Activated effector memory CD4-positive, alpha-beta T cell treated with Interleukin-2 at 50 U/mL for 16 hours (primary cell): ENCODE measurements around the gene CDC42BPA.
"Not testable (repeated sequence)": the region's sequence is repeated elsewhere in the genome, so short reads cannot be mapped to it uniquely, and the experiment has no call there.

Experiments used
- DNase-seq: peaks from one replicate; pipeline ENCODE4 v3.0.0-alpha.2; 2020

Gene CDC42BPA

GRCh38 chr1:227308367-227309336 is 9.6 kb downstream of the CDC42BPA start:
- DNase-seq = no peak

- DNase-seq = no peak
These were observed 11.6 kb downstream of the CDC42BPA start for GRCh38 chr1:227306689-227307088.

GRCh38 chr1:227305894-227306626 is 12.2 kb downstream of the CDC42BPA start:
- no peak for DNase-seq

GRCh38 chr1:227304665-227305064 is 13.6 kb downstream of the CDC42BPA start:
- DNase-seq = no peak

DNA sequence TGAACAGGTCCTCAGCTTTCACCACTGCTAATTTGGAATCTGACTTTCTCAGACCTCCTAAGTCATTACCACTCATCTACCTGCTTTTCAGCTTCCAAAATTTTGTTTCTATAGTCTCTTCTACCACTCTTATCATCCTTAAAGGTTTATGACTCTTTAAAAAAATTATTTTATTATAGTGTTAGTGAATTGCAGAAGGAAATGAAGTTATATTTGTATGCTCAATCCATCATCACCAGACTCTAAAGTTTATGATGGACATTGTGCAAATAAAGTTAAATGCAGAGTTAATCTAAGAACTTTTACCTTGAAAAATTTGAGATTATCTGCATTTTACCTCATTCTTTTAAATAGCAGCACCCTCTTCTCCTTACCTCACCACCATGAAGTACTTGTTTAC is 14.6 kb downstream of the CDC42BPA start:
- no peak for DNase-seq

- no peak for DNase-seq
These were observed 17.6 kb downstream of the CDC42BPA start for GRCh38 chr1:227300682-227301081.

- DNase-seq = no peak
These were observed 18.6 kb downstream of the CDC42BPA start for GRCh38 chr1:227299688-227300087.

GRCh38 chr1:227299241-227299627 is 19.1 kb downstream of the CDC42BPA start:
- DNase-seq = no peak

DNA sequence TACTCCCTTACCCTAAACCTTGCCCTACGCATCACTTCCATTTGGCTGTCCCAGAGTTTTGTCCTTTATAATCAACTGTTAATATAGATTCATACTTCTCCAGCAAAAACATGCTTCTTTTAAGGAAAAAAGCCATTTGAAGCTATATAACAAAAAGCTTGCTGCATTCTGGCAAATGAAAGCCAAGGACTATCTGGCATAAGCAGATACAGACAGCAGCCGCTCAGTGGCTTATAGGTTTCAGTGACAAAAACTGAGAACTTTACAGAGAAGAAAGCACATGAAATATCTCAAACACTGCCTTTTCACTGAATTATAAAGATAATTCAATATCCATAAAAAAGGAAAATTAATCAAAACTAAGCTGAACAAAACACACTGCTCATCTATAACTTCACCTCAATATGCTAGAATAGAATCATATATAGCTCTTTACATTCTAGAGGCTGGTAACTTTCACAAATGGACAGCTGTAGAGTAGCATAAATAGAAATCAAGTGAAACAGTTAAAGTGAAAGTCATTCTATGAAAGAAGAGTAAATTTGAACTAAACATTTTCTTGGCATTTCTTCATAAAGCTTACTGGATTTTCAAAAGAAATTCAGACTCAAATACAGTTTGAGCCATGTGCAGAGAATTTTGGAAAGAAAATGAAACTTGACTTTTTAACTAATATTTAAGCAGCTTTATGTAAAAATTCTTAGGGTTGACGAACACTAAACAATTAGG is 19.6 kb downstream of the CDC42BPA start:
- no peak for DNase-seq

GRCh38 chr1:227297073-227297793 is 21.1 kb downstream of the CDC42BPA start:
- no peak for DNase-seq

DNA sequence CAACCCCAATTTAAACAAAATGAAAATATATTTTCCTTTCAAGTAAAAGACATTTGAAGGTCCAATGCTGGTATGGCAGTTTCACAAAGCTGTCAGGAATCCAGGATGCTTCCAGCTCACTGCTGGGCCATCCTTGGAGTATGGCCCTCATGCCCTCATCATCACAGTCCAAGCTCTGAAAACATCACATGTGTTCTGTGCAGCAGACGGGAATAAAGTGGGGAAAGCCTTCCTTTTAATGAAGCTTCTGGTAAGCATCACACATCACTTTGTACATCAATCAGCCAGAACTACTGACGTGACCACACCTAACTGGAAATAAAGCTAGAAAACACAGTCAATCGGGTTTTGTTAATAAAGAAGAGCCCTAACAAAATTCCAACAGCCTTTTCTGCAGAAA is 22.7 kb downstream of the CDC42BPA start:
- no peak for DNase-seq

DNA sequence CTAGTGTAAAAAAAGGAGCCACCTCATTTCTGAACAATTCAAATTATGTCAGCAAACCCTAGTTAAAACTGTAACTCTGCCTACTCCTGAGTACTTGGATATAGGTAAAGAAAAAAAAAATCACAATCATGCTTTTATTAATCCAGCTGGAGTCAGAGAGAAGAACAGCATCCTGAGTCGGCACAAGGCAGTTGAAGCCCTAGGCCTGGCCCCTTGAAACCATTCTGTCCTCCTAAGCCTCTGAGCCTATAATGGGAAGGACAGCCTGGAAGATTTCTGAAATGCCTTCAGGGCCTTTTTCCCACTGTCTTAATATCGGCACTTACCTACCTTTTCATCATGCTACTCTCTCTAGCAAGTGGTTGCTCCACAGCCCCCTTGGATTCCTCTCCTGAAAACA is 32.5 kb downstream of the CDC42BPA start:
- no peak for DNase-seq

DNA sequence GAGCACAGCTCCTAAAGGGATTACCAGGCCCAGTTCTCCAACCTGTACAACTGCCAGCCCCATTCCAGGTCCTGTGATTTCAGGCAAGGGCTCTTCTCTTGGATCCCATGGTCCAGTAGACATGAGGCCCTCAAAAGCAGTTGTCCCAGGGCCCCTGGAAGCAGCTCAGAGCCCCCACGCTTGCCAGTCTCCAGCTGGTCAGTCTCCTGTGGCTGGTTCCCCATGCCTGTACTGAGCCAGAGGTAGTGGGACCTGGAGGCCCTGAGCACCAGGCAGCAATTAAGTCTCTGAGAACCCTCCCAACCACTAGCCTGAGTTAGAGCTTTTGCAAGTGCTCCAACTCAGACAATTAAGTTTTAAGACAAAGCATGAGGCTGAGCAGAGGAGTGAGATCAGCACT is 36.9 kb downstream of the CDC42BPA start:
- no peak for DNase-seq

DNA sequence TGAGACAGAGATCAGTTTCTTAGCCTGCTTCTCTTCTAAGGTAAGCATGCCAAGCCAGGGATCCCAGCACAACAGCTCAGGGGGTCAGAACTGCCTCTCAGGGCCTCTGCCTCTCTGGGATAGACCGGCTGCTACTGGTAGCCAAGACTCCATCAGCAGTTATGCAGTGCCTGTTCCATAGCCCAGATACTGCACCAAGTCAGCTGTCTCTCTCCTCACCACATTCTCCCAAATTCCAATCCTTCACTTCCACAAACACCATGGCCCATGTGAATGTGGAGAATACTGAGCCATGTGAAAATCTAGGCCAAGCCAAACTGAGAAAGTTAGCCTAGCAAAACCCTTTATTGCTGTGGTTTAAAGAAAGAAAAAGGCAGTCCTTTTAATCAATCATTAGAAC is 37.5 kb downstream of the CDC42BPA start:
- DNase-seq = no peak

GRCh38 chr1:227276156-227276693 is 42.1 kb downstream of the CDC42BPA start:
- not testable (repeated sequence) for DNase-seq

DNA sequence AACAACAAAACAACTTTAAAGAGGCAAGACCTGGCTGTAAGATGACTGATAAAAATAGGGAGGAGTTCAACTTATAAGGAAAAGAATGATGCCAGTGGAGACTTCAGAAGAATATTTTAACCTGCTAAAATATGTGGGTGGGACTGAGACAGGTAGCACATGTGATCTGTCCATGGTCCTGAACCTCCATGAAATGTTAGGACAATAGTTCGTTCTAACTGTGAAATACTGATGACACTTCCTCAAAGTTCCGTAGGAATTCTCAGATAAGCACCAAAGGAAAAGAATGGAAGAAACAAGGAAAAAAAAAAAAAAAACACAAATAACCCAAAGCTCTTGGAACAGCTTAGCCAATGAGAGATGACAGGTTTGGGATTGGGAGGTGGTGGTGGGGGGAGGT is 44.7 kb downstream of the CDC42BPA start:
- no peak for DNase-seq

GRCh38 chr1:227272428-227272827 is 45.9 kb downstream of the CDC42BPA start:
- DNase-seq = no peak

- DNase-seq = no peak
These were observed 47.7 kb downstream of the CDC42BPA start for GRCh38 chr1:227270554-227270953.

GRCh38 chr1:227268943-227269342 is 49.3 kb downstream of the CDC42BPA start:
- DNase-seq = no peak

DNA sequence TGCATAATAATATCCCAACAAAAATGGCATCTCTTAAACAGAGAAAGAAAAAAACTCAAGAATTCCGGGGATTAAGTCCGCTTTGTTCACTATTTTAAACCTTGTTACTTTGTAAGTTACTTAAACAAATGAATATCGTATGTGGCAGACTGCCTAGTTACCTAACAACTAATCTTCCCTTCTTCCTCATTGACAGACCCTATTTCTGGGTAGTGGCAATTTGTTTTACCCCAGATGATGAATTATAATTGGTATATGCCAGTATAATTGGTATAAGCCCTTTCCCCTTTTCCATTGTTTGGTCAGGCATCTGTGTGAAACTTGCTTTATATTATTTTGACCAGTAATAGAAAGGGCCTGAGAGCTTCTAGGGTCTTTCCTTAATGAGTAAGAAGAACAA is 52.4 kb downstream of the CDC42BPA start:
- no peak for DNase-seq

DNA sequence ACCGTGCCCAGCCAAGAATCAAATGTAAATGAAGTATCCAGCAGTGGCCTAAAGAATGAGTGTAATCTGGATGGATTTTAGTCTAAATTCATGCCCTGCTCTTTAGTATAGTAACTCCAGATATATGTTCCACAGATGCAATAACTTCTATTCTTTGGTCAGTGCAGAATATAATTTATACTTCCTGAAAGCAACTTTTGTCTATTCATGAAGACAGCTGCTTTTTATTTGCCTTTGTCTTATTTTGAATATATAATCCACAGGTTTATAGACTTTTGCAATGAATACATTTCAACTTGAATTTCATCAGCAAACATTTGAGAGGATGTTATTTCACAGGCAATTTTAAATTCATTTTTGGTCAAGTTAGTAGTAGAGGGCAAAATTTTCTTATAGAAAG is 54.4 kb downstream of the CDC42BPA start:
- no peak for DNase-seq

GRCh38 chr1:227261501-227261900 is 56.8 kb downstream of the CDC42BPA start:
- DNase-seq = no peak
